Left lung (tissue), 10 donors: ENCODE data around the gene ID2. TPM values are rescaled to one million over a fixed set of nuclear protein-coding genes. Genes with fewer than 3 reads are reported as not detected.

Source experiments
- ATAC-seq: fragments of 200-7000 bp; cut with Tn5 transposase; one replicate; pipeline ENCODE4 v1.9.1; 2020; ENCODE audit warnings: moderate library complexity
- DNase-seq, 4 donors: peaks; one replicate each; pipeline ENCODE4 v3.0.0-alpha.2; 2013 to 2020
- H3K27ac ChIP-seq, 2 donors: fragments of 200-600 bp; sonication (generic) in 1 of 2; one replicate each; pipeline versions ENCODE4 v1.5.0 to v1.8.0; 2020 to 2021
- H3K27me3 ChIP-seq, 2 donors: fragments of 200-600 bp; sonication (generic) in 1 of 2; one replicate each; pipeline versions ENCODE4 v1.5.0 to v1.8.0; 2020 to 2021
- H3K36me3 ChIP-seq, 2 donors: fragments of 200-600 bp; sonication (generic) in 1 of 2; one replicate each; pipeline versions ENCODE4 v1.5.0 to v1.8.0; 2020 to 2021
- H3K4me1 ChIP-seq, 2 donors: fragments of 200-600 bp; one replicate each; pipeline ENCODE4 v1.8.0; 2021
- H3K4me3 ChIP-seq, 2 donors: fragments of 200-600 bp; sonication (generic) in 1 of 2; one replicate each; pipeline versions ENCODE4 v1.5.0 to v1.8.0; 2020 to 2021; ENCODE audit warnings: mild to moderate bottlenecking in 1 of 2
- H3K9me3 ChIP-seq, 2 donors: fragments of 200-600 bp; sonication (generic) in 1 of 2; one replicate each; pipeline versions ENCODE4 v1.5.0 to v1.8.0; 2020 to 2021
- CTCF ChIP-seq, 2 donors: fragments of 200-600 bp; sonication (generic) in 1 of 2; IDR thresholded peaks; one replicate each; pipeline versions ENCODE4 v1.5.0 to v1.8.0; 2021; ENCODE audit warnings: antibody characterized with exemption in 2 of 2
- intact Hi-C, 2 donors: fragments of 100-400 bp; cut with DNase I; formaldehyde crosslinking; loops; one replicate each; pipeline versions ENCODE4 v1.11.2 to v1.14.2; 2022
- polyA plus RNA-seq, 6 donors: library from polyadenylated mRNA; unstranded; fragments of 120-200 nt; gene quantifications; one replicate each; pipeline ENCODE4 v1.2.1, GENCODE V29; 2013; ENCODE audit not compliant: insufficient read length in 6 of 6
- total RNA-seq, 2 donors: library from RNA; stranded (reverse); fragmentation: NEBNext Ultra II Directional; extraction: Animal tissue kit (Norgen Biotek cat#: 25700); gene quantifications; one replicate each; pipeline ENCODE4 v1.2.1, GENCODE V29; 2021
- donor health status: DM: no; HTN: yes; CAD: no.
- donor health status: DM: no; HTN: no; CAD: no.

The ID2 gene
- total and polyA plus RNA-seq, 8 donors = 67.5 to 499 (median 347) TPM

- no peak for ATAC-seq
- intact Hi-C loops = no loop called here
These were observed 37.7 kb downstream of the ID2 start for GRCh38 chr2:8719528-8719927.

GRCh38 chr2:8720741-8721140 lies 38.9 kb downstream of the ID2 start:
- ATAC-seq = no peak
- intact Hi-C loops = no loop called here
- H3K4me1 ChIP-seq = no peaks in the 10 kb centered on the region
- H3K36me3 ChIP-seq = no peaks in the 10 kb centered on the region
- H3K27ac ChIP-seq = no peak overlapping the region
- H3K27me3 ChIP-seq = no peaks in the 10 kb centered on the region
- H3K9me3 ChIP-seq = no peaks in the 10 kb centered on the region
- no peak overlapping the region for H3K4me3 ChIP-seq
- no peak for TF ChIP-seq CTCF (IDR thresholded peaks at IDR 0.05)
- DNase-seq = no peak

More at GRCh38 chr2:8719528-8719927, 37.7 kb downstream of the ID2 start:
- no peak overlapping the region for H3K27ac ChIP-seq
- H3K36me3 ChIP-seq = no peaks in the 10 kb centered on the region
- no peak overlapping the region for H3K4me3 ChIP-seq
- H3K27me3 ChIP-seq = no peaks in the 10 kb centered on the region
- DNase-seq = no peak
- no peaks in the 10 kb centered on the region for H3K4me1 ChIP-seq
- H3K9me3 ChIP-seq = no peaks in the 10 kb centered on the region
- no peak for TF ChIP-seq CTCF (IDR thresholded peaks at IDR 0.05)

GRCh38 chr2:8721410-8721809 lies 39.6 kb downstream of the ID2 start:
- TF ChIP-seq CTCF (IDR thresholded peaks at IDR 0.05) = no peak
- DNase-seq (no peak), ATAC-seq (no peak)
- Histone ChIP-seq H3K4me1 (no peaks in the 10 kb centered on the region), H3K9me3 (no peaks in the 10 kb centered on the region), H3K36me3 (no peaks in the 10 kb centered on the region), H3K27ac (no peak overlapping the region), H3K4me3 (no peak overlapping the region), H3K27me3 (no peaks in the 10 kb centered on the region)
- intact Hi-C loops = no loop called here

GRCh38 chr2:8722986-8723385 lies 41.1 kb downstream of the ID2 start:
- Histone ChIP-seq H3K4me1 (no peaks in the 10 kb centered on the region), H3K27ac (no peak overlapping the region), H3K4me3 (no peak overlapping the region), H3K36me3 (peaks cover 0 to 13% of the 10 kb centered on the region in 2 donors), H3K9me3 (no peaks in the 10 kb centered on the region), H3K27me3 (no peaks in the 10 kb centered on the region)
- no peak for TF ChIP-seq CTCF (IDR thresholded peaks at IDR 0.05)
- DNase-seq (no peak), ATAC-seq (no peak)
- intact Hi-C loops = no loop called here

GRCh38 chr2:8725838-8726237 lies 44.0 kb downstream of the ID2 start:
- Histone ChIP-seq H3K27ac (no peak overlapping the region), H3K4me3 (no peak overlapping the region), H3K36me3 (peaks cover 0 to 40% of the 10 kb centered on the region in 2 donors), H3K9me3 (no peaks in the 10 kb centered on the region), H3K4me1 (no peaks in the 10 kb centered on the region), H3K27me3 (no peaks in the 10 kb centered on the region)
- intact Hi-C loops = no loop called here
- ATAC-seq (no peak), DNase-seq (no peak)
- no peak for TF ChIP-seq CTCF (IDR thresholded peaks at IDR 0.05)
